HG03457 (cell line): Measurements from ENCODE around the gene TTBK2.

ENCODE experiments used
- ATAC-seq: cut with Tn5 transposase; IDR thresholded peaks from one replicate; pipeline ENCODE4 v1.9.1; 2021; ENCODE audit warnings: moderate number of reproducible peaks; ENCODE audit not compliant: unreplicated experiment

TTBK2 gene

DNA sequence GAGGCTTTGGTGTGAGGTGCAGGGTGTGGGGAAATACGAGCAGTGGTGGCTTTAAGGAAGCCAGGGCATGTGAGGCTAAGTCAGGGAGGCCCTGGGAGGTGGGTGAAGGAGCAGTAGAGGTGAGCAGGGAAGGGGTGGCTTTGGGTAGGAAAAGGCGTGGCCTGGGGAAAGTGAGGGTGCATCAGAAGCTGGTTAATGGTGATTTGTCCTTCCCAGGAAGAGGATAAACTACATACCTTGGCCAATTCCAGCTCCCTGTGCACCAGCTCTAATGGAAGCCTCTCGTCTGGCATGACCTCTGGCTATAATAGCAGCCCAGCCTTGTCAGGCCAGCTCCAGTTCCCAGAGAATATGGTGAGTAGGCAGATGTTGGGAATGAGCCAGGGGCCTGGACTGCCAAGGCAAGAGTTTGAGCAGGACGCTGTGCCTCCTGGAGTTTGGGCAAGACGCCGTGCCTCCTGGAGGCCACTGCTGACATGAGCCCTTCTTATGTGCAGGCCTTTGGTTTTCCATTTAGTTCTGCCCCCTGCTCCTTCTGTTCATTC lies 225.0 kb downstream of the TTBK2 start:
- ATAC-seq = no peak

DNA sequence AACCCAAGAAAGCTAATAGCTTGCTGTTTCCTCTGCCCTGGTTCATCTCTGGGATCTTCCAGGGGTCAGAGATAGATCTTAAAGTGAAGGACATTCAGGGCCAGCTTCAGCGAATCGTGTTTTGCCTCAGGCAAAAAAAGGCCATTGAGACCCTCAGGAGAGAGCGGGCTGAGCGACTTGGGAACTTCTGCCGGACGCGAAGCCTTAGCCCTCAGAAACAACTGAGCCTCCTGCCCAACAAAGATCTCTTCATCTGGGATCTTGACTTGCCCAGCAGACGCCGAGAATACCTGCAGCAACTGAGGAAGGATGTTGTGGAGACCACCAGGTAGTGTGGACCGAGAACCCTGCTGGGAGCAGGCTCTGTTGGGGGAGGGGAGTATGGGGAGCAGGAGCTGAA lies 226.2 kb downstream of the TTBK2 start:
- no peak for ATAC-seq

DNA sequence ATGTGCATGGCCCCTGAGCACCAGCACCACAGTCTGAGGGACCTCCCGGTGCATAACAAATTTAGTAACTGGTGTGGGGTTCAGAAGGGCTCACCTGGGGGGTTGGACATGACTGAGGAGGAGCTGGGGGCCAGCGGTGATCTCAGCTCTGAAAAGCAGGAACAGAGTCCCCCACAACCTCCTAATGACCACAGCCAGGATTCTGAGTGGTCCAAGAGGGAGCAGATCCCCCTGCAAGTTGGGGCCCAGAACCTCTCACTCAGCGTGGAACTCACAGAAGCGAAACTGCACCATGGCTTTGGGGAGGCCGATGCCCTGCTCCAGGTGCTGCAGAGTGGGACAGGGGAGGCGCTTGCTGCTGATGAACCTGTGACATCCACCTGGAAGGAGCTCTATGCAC lies 226.6 kb downstream of the TTBK2 start:
- no peak for ATAC-seq

DNA sequence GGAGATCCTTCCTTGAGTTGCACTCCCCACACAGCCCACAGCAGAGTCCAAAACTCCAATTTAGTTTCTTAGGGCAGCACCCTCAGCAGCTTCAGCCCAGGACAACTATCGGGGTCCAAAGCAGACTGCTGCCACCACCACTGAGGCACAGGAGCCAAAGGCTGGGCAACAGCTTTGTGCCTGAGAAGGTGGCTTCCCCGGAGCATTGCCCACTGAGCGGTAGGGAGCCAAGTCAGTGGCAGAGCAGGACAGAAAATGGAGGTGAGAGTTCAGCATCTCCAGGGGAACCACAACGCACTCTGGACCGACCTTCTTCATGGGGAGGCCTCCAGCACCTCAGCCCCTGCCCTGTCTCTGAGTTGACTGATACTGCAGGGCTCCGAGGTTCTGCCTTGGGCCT lies 227.1 kb downstream of the TTBK2 start:
- no peak for ATAC-seq

DNA sequence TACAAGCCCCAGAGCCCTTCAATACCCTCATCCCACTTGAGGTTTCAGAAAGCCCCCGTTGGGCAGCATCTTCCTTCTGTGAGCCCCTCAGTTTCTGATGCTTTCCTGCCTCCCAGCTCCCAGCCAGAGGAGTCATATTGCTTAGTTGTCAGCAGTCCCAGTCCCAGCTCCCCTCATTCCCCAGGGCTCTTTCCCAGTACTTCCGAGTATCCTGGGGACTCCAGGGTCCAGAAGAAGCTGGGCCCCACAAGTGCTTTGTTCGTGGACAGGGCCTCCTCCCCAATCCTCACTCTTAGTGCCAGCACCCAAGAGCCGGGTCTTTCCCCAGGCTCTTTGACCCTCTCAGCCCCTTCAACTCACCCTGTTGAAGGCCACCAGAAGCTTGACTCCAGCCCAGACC lies 227.6 kb downstream of the TTBK2 start:
- ATAC-seq = no peak

DNA sequence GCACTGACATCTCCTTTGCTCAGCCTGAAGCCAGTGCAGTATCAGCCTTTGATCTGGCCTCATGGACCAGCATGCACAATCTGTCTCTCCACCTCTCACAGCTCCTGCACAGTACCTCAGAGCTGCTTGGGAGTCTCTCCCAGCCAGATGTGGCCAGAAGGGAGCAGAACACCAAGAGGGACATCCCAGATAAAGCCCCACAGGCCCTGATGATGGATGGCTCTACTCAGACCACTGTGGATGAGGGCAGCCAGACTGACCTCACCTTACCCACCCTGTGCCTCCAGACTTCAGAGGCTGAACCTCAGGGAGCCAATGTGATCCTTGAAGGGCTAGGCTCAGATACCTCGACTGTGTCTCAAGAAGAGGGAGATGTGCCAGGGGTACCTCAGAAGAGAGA lies 228.0 kb downstream of the TTBK2 start:
- no peak for ATAC-seq

DNA sequence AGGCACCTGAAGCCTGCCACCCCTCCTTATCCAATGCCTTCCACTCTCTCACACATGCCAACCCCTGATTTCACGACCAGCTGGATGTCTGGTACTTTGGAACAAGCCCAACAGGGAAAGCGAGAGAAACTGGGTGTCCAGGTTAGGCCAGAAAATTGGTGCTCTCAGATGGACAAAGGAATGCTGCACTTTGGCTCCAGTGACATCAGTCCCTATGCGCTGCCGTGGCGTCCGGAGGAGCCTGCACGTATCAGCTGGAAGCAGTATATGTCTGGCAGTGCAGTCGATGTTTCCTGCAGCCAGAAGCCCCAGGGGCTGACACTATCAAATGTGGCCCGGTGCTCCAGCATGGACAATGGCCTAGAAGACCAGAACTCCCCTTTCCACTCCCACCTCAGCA lies 228.8 kb downstream of the TTBK2 start:
- ATAC-seq = no peak

DNA sequence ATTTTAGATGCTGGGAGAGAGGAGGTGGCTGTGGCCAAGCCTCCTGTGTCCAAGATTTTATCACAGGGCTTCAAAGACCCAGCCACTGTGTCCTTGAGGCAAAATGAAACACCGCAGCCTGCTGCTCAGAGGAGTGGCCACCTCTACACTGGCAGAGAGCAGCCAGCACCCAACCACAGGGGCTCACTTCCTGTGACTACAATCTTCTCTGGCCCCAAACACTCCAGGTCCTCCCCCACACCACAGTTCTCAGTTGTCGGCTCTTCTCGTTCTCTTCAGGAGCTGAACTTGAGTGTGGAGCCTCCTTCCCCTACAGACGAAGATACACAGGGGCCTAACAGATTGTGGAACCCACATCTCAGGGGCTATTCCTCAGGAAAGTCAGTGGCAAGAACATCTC lies 229.3 kb downstream of the TTBK2 start:
- ATAC-seq = no peak
